Lower leg skin (tissue), 3 donors: ENCODE data around the gene LIPC.

ENCODE experiments used
- POLR2A ChIP-seq, 2 donors: fragments of 450-650 bp; IDR thresholded peaks; one replicate each; pipeline ENCODE4 v1.6.1; 2016 to 2017; ENCODE audit warnings: antibody characterized with exemption in 2 of 2, mild to moderate bottlenecking in 1 of 2, moderate library complexity in 1 of 2
- TF ChIP-seq, protein P1 (sequence below), 3 donors: fragments of 450-650 bp; IDR thresholded peaks; one replicate each; pipeline ENCODE4 v1.5.1; 2016; ENCODE audit warnings: antibody characterized with exemption in 3 of 3, mild to moderate bottlenecking in 3 of 3, moderate library complexity in 2 of 3

GRCh38 chr15:58520464-58520863 lies 88.7 kb downstream of the LIPC start:
- TF ChIP-seq POLR2A (IDR thresholded peaks at IDR 0.05), result no peak
- TF ChIP-seq, protein P1, sequence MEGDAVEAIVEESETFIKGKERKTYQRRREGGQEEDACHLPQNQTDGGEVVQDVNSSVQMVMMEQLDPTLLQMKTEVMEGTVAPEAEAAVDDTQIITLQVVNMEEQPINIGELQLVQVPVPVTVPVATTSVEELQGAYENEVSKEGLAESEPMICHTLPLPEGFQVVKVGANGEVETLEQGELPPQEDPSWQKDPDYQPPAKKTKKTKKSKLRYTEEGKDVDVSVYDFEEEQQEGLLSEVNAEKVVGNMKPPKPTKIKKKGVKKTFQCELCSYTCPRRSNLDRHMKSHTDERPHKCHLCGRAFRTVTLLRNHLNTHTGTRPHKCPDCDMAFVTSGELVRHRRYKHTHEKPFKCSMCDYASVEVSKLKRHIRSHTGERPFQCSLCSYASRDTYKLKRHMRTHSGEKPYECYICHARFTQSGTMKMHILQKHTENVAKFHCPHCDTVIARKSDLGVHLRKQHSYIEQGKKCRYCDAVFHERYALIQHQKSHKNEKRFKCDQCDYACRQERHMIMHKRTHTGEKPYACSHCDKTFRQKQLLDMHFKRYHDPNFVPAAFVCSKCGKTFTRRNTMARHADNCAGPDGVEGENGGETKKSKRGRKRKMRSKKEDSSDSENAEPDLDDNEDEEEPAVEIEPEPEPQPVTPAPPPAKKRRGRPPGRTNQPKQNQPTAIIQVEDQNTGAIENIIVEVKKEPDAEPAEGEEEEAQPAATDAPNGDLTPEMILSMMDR (IDR thresholded peaks at IDR 0.05), result no peak
